ENCODE measurements around the gene ATP6V0D1.

- TF ChIP-seq MXI1 (conservative IDR thresholded peaks at IDR 0.05; ENCODE audit: poor library complexity, severe bottlenecking) (no peak), CTCF (IDR thresholded peaks at IDR 0.05; ENCODE audit: poor library complexity, severe bottlenecking) (no peak), EZH2 (IDR thresholded peaks at IDR 0.05; ENCODE audit: borderline replicate concordance, insufficient read depth, low read length, poor library complexity, severe bottlenecking) (no peak), REST (IDR thresholded peaks at IDR 0.05; ENCODE audit: borderline replicate concordance) (no peak), SMC3 (conservative IDR thresholded peaks at IDR 0.05; ENCODE audit: poor library complexity) (no peak), EP300 (conservative IDR thresholded peaks at IDR 0.05; ENCODE audit: poor library complexity, severe bottlenecking) (no peak), TAF1 (IDR thresholded peaks at IDR 0.05; ENCODE audit: low read depth) (no peak), POLR2AphosphoS5 (IDR thresholded peaks at IDR 0.05) (no peak)
These were observed 85.3 kb downstream of the ATP6V0D1 start for GRCh38 chr16:67395458-67396158.
